NCI-H1436 (cell line): ENCODE results near the gene RHOA.
"Not testable (repeated sequence)": the region's sequence is repeated elsewhere in the genome, so short reads cannot be mapped to it uniquely, and the experiment has no call there.

ENCODE experiments used
- DNase-seq: peaks from one replicate; lab custom pipeline; 2025; lab: John Stamatoyannopoulos, UW

Gene RHOA

DNA sequence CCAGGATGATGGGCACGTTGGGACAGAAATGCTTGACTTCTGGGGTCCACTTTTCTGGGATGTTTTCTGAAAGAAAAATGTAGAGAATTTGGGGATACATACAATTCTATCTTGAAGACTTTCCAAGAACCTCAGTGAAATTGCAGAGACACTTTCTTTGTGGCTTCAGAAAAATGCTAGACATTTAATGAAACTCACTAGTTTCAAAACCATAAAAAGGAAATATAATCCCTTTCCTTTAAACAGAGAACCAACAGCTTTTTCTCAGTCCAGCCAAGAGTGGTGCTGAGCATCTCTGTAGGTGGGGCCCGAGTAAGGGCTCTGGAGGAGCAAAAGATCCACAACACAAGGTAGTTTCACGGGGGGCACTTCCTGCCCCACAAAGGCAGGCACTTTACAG, 49.2 kb downstream of the RHOA start:
- DNase-seq = no peak

GRCh38 chr3:49359623-49360022, 52.2 kb downstream of the RHOA start:
- no peak for DNase-seq

GRCh38 chr3:49358884-49359225, 52.9 kb downstream of the RHOA start:
- DNase-seq = no peak

- peak; percentile 75 for DNase-seq
Measured at GRCh38 chr3:49358217-49358883, 53.4 kb downstream of the RHOA start, which contains the start of gene GPX1. Gene GPX1, minus strand, starts transcription at chr3:49358353. Its CDS starts 75 bp downstream, at chr3:49358278.

DNA sequence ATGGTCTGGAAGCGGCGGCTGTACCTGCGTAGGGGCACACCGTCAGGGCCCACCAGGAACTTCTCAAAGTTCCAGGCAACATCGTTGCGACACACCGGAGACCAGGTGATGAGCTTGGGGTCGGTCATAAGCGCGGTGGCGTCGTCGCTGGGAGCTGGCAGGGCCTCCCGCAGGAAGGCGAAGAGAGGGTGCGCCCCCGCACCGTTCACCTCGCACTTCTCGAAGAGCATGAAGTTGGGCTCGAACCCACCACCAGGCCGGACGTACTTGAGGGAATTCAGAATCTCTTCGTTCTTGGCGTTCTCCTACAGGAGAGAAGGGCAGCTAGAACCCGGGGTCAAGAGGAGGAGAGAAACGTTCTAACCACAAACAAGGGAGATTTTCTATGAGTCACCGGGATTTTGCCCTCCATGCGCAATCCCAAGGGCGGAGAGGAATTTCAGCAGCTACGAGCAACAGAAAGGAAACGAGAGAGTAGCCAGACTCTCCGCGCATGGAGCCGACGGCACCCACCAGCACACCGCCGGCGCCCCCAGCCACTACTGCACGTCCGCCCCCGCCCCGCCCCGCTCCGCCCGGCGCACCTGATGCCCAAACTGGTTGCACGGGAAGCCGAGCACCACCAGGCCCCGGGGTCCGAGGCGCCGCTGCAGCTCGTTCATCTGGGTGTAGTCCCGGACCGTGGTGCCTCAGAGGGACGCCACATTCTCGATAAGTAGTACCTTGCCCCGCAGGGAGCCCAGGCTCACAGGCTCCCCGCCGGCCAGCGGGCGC, 54.1 kb downstream of the RHOA start:
- not testable (repeated sequence) for DNase-seq

GRCh38 chr3:49357095-49357442, 54.7 kb downstream of the RHOA start:
- DNase-seq = not testable (repeated sequence)

DNA sequence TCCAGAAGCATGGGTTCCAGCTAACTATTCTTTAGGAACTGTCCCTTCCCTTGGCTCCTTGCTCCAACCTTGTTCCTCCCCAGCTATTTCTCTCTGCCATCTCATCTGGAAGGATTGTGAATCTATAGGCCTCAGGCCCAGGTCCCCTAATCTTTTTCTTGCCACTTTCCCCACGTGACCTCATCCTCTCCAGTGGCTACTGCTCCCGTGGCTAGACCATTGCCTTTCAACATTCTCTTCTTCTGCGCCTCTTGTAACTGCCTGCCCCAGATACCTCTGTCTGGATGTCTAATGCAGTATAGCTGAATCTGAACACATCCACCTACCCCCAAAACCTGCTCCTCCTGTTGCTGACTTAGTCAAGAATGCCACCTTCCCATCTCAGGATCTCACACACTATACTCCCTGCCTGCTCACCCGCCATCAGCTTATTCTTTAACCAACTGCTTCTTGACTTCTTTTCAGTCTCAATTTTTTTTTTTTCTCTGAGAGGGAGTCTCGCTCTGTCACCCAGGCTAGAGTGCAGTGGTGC, 58.8 kb downstream of the RHOA start:
- no peak for DNase-seq

- DNase-seq = no peak
Measured at GRCh38 chr3:49352281-49352680, 59.5 kb downstream of the RHOA start.

- no peak for DNase-seq
Measured at GRCh38 chr3:49351521-49352011, 60.2 kb downstream of the RHOA start.

DNA sequence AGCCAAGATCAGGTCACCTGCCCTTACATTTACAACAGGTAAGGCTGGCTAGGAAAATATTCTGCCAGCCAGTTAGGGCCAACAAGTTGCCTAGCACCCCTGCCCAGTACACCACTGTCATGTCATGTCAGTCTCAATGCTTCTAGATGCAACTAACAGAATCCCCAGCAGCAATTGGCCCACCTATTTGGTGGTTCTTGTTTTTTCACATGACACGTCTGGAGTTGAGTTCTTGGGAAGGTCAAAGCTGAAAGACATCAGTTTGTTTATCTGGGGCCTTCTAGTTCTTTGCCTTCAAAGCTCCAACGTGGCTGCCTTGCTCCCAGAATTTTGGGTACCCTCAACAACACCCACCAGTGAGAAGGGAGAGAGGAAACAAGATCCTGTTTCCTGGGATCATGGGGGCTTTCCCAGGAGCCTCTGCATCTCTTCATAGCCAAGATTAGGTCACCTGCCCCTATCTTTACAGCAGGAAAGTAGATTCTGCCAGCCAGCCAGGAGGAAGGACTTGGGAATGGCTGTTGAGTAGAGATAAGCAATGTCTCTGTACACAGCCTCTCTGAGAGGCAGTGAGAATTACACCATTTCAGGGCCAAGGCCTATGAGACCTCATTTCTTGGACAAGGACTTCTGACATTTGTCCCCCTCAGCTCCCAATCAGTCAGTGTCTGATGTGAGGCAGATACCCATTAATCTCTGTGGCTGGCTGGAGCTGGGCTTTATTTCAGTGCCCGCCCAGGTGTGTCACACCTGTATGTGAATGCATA, 62.2 kb downstream of the RHOA start:
- no peak for DNase-seq

- not testable (repeated sequence) for DNase-seq
Measured at GRCh38 chr3:49348361-49348760, 63.4 kb downstream of the RHOA start.

GRCh38 chr3:49346797-49347251, 65.0 kb downstream of the RHOA start:
- no peak for DNase-seq

DNA sequence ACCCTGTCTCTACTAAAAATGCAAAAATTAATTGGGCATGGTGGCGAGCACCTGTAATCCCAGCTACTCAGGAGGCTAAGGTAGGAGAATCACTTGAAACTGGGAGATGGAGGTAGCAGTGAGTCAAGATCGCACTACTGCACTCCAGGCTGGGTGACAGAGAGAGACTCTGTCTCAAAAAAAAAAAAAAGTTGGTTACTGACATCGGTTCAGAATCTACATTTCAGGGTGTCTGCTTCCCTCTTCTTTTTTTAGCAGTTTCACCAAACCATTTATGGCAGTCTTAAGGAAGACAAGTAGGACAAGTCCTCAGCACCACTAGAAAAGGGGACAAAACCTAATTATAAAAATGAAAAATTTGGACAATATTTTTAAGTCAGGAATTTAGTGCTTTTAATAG, 68.6 kb downstream of the RHOA start:
- no peak for DNase-seq

- DNase-seq = no peak
Measured at GRCh38 chr3:49341996-49342395, 69.8 kb downstream of the RHOA start.

DNA sequence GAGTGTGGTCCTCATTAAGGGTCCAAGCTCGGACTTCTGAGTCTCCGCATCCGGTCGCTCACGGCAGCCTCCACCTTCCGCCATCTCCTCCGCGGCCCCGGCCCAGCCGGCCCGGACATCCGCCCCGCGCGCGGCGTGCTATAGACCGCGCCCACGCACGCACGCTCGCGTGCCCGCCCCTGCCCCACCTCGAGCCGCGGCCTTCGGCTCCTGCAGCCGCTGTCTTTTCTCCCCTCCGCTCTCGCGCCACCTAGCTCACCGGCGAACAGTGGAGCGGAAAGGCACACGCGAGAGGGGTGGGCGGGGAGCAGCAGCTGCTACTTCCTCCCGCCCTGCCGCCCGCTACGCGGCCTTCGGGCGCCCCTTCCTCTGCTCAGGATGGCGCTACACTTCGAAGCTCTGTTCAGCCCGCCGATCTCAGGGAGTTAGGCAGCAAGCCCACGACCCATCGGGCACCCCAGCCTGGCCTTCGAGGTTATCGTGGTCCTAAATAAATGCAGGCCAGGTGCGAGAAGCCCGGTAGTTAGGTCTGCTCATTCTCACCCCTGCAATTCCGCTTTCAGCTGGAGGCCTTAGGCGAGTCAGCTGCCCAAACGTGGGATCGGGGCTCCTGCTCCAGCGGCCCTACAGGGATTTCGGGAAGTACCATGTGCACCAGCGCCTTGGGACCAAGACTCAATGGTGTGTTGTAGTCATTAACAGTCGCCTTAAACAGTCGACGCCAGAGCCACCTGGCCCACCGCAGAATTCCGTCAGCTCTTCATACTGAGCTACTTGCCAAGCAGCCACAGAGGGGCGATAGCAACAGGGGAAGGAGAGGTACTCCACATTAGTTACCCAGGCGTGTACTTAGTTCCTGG, 71.6 kb downstream of the RHOA start, which contains the start of gene USP4:
TSS of gene USP4 (minus strand) at position 113 of the 860 bp plus-strand sequence. CDS start at position 84, 29 bp downstream.
- peak; percentile 57 for DNase-seq

DNA sequence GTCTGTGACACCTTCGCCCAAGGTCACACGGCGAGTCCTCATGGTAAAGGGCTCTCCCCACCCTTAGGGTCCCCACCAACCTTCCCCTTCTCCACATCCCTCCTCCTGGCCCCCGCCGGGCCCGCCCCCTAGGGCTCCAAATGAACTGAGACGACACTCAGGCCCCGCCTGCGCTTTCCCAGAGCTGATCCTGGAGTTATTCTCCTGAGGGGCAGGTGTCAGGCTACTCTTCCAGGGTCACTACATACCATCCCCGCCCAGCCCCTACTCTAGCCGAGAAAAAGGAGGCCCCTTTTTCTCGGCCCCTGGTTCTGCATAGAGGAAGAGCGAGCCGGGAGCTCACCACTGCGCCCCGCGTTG, 72.2 kb downstream of the RHOA start:
- no peak for DNase-seq

DNA sequence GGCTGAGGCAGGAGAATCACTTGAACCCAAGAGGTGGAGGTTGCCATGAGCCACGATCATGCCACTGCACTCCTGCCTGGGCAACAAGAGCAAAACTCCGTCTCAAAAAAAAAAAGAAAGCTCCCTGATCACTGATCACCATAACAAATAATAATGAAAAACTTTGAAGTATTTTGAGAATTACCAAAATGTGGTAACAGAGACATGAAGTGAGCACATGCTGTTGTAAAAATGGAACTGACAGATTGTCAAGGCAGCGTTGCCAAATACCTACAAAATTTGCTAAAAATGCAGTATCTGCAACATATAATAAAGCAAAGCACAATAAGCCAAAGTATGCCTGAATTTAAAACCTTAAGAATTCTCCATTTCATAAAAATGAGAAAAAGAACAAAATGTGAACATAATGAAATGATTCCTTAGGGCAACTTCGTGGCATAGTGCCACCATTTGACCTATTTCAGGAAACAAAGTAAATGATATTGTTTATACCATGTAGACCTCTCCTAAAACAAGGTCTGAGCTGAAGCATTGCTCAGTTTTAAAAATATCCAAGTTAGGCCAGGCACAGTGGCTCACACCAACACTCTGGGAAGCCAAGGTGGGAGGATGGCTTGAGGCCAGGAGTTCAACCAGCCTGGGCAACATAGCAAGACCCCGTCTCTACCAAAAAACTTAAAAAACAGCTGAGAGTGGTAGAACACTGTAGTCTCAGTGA, 77.7 kb downstream of the RHOA start:
- DNase-seq = no peak

GRCh38 chr3:49333091-49333490, 78.7 kb downstream of the RHOA start:
- no peak for DNase-seq

GRCh38 chr3:49329186-49329585, 82.6 kb downstream of the RHOA start:
- DNase-seq = no peak

- DNase-seq = not testable (repeated sequence)
Measured at GRCh38 chr3:49328350-49328749, 83.4 kb downstream of the RHOA start.

- DNase-seq = no peak
Measured at GRCh38 chr3:49327485-49327884, 84.3 kb downstream of the RHOA start.
